D721Med (cell line): ENCODE results near the gene SRSF8.

Experiments
- DNase-seq: peaks from one replicate; pipeline ENCODE4 v3.0.0; 2011; ENCODE audit warnings: low spot score; ENCODE audit not compliant: insufficient read length
- FAIRE-seq: peaks from 2 replicates; lab custom pipeline; 2011; peaks lifted over from hg19 to GRCh38; lab: Jason Lieb, UNC
- CTCF ChIP-seq: IDR thresholded peaks from 2 replicates; pipeline ENCODE4 v1.5.1; 2012; ENCODE audit warnings: mild to moderate bottlenecking, control low read depth; ENCODE audit not compliant: insufficient read depth; ENCODE audit errors: missing control alignments

The SRSF8 gene

GRCh38 chr11:95088946-95089619 lies 22.4 kb downstream of the SRSF8 start:
- FAIRE-seq (no peak), DNase-seq (no peak)
- no peak for TF ChIP-seq CTCF

GRCh38 chr11:95089620-95090542 lies 23.2 kb downstream of the SRSF8 start, which contains the start of gene ENDOD1:
TSS of gene ENDOD1 (plus strand) at chr11:95089846. CDS start at chr11:95089928, 82 bp downstream.
- FAIRE-seq (no peak), DNase-seq (peak; percentile 39)
- TF ChIP-seq CTCF = no peak

- no peak for TF ChIP-seq CTCF
- no peak for DNase-seq
- FAIRE-seq = no peak
These were observed 25.0 kb downstream of the SRSF8 start for GRCh38 chr11:95091663-95092180.

GRCh38 chr11:95092549-95093324 lies 26.0 kb downstream of the SRSF8 start:
- FAIRE-seq (no peak), DNase-seq (no peak)
- TF ChIP-seq CTCF = peak; percentile 5

GRCh38 chr11:95093548-95093947 lies 26.8 kb downstream of the SRSF8 start:
- TF ChIP-seq CTCF = no peak
- DNase-seq (no peak), FAIRE-seq (no peak)

- FAIRE-seq (no peak), DNase-seq (no peak)
- TF ChIP-seq CTCF = no peak
These were observed 29.3 kb downstream of the SRSF8 start for GRCh38 chr11:95095858-95096587.
